Hepatocyte (in vitro differentiated cells): ENCODE results near the gene KIF2A. TPM values are rescaled to one million over a fixed set of nuclear protein-coding genes. Genes with fewer than 3 reads are reported as not detected.

ENCODE experiments used
- DNase-seq: peaks from one replicate; pipeline ENCODE4 v3.0.0-alpha.2; 2016; ENCODE audit warnings: low spot score
- H2AFZ ChIP-seq: fragments of 200-600 bp; sonication (generic); 2 replicates; pipeline ENCODE4 v1.6.0; 2016; ENCODE audit warnings: antibody characterized with exemption, mild to moderate bottlenecking
- H3K27ac ChIP-seq: fragments of 200-600 bp; sonication (generic); 2 replicates; pipeline ENCODE4 v1.5.1; 2016; ENCODE audit warnings: mild to moderate bottlenecking
- H3K27me3 ChIP-seq: fragments of 200-600 bp; sonication (generic); 2 replicates; pipeline ENCODE4 v1.6.1; 2016
- H3K36me3 ChIP-seq: fragments of 200-600 bp; sonication (generic); replicated peaks from 2 replicates; pipeline ENCODE4 v1.5.1; 2016; ENCODE audit warnings: low read depth; ENCODE audit not compliant: insufficient read depth
- H3K4me1 ChIP-seq: fragments of 200-600 bp; sonication (generic); 2 replicates; pipeline ENCODE4 v1.5.1; 2016; ENCODE audit warnings: mild to moderate bottlenecking, moderate library complexity; ENCODE audit not compliant: insufficient read depth
- H3K4me2 ChIP-seq: fragments of 200-600 bp; sonication (generic); 2 replicates; pipeline ENCODE4 v1.6.0; 2016
- H3K4me3 ChIP-seq: fragments of 200-600 bp; sonication (generic); 2 replicates; pipeline ENCODE4 v1.5.1; 2016; ENCODE audit warnings: mild to moderate bottlenecking
- H3K79me2 ChIP-seq: fragments of 200-600 bp; sonication (generic); 2 replicates; pipeline ENCODE4 v1.6.0; 2017; ENCODE audit warnings: mild to moderate bottlenecking
- H3K9me2 ChIP-seq: fragments of 200-600 bp; sonication (generic); replicated peaks from 2 replicates; pipeline ENCODE4 v1.6.0; 2017; ENCODE audit warnings: mild to moderate bottlenecking; ENCODE audit not compliant: insufficient read depth
- H3K9me3 ChIP-seq: fragments of 200-600 bp; sonication (generic); 2 replicates; pipeline ENCODE4 v1.5.1; 2016; ENCODE audit warnings: low read depth, mild to moderate bottlenecking
- H4K20me1 ChIP-seq: fragments of 200-600 bp; sonication (generic); 2 replicates; pipeline ENCODE4 v1.6.0; 2016; ENCODE audit warnings: mild to moderate bottlenecking; ENCODE audit not compliant: insufficient read depth, poor library complexity, severe bottlenecking
- EZH2 ChIP-seq: fragments of 200-600 bp; sonication (generic); IDR thresholded peaks from 2 replicates; pipeline ENCODE4 v1.6.1; 2016; ENCODE audit warnings: antibody characterized with exemption, mild to moderate bottlenecking, borderline replicate concordance
- EZH2phosphoT487 ChIP-seq: fragments of 200-600 bp; sonication (generic); IDR thresholded peaks from one replicate; pipeline ENCODE4 v1.6.1; 2018; ENCODE audit warnings: antibody characterized with exemption, mild to moderate bottlenecking, low read depth, moderate library complexity; ENCODE audit not compliant: unreplicated experiment, severe bottlenecking
- WGBS: methylation state at CpG from one replicate; pipeline ENCODE4 v1.1.6; 2016; ENCODE audit warnings: low lambda C conversion rate; ENCODE audit errors: missing lambda C conversion rate; 5-methylcytosine and 5-hydroxymethylcytosine counted together
- polyA plus RNA-seq: library from polyadenylated mRNA; unstranded; fragments of >200 nt; fragmentation: Nextera tagmentation; extraction: Ambion mirVana; gene quantifications from 2 replicates; pipeline ENCODE4 v1.2.1, GENCODE V29; 2016
- total RNA-seq: library from RNA; depleted of rRNA; stranded (reverse); fragments of >200 nt; gene quantifications from 2 replicates; pipeline ENCODE4 v1.2.3, GENCODE V29; 2014
- TF ChIP-seq, protein P1 (sequence below): fragments of 200-600 bp; sonication (generic); IDR thresholded peaks from 2 replicates; pipeline ENCODE4 v1.5.1; 2016; ENCODE audit warnings: antibody characterized with exemption, mild to moderate bottlenecking; ENCODE audit not compliant: poor library complexity

Gene KIF2A
- total and polyA plus RNA-seq, 2 experiments from 2014 or later = 28.3 to 46.9 TPM

DNA sequence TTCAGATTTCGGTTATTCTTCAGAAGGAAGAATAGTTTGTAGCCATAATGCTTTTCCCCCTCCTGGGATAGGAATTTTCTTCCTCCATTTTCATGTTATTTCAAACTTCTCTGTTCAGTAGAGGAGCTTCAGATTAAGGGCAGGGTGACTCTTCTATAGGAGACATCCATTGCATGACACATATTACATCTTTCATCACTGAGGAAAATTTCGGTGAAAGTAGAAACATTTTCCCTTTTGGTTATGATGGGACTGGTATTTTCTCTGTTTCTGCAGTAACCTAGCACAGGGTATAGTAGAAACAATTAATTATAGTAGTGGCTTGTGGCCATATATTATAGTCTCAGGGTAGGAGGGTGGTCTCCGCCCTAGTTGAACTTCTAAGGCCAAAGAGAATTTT, 107.7 kb downstream of the KIF2A start:
- no peaks in the 10 kb centered on the region for H3K27me3 ChIP-seq
- H3K9me2 ChIP-seq = no peaks in the 10 kb centered on the region
- H2AFZ ChIP-seq = no peak overlapping the region
- WGBS = 74% methylated on average over 3 of the region's 3 CpGs
- no peaks in the 10 kb centered on the region for H4K20me1 ChIP-seq
- peaks cover 55% of the 10 kb centered on the region for H3K79me2 ChIP-seq
- no peaks in the 10 kb centered on the region for H3K36me3 ChIP-seq
- H3K27ac ChIP-seq = no peak overlapping the region
- H3K4me1 ChIP-seq = no peaks in the 10 kb centered on the region
- DNase-seq = no peak
- H3K4me3 ChIP-seq = no peak overlapping the region
- peak overlapping the region; percentile 89 for H3K4me2 ChIP-seq
- TF ChIP-seq EZH2phosphoT487 = no peak
- no peak for TF ChIP-seq EZH2
- TF ChIP-seq, protein P1, sequence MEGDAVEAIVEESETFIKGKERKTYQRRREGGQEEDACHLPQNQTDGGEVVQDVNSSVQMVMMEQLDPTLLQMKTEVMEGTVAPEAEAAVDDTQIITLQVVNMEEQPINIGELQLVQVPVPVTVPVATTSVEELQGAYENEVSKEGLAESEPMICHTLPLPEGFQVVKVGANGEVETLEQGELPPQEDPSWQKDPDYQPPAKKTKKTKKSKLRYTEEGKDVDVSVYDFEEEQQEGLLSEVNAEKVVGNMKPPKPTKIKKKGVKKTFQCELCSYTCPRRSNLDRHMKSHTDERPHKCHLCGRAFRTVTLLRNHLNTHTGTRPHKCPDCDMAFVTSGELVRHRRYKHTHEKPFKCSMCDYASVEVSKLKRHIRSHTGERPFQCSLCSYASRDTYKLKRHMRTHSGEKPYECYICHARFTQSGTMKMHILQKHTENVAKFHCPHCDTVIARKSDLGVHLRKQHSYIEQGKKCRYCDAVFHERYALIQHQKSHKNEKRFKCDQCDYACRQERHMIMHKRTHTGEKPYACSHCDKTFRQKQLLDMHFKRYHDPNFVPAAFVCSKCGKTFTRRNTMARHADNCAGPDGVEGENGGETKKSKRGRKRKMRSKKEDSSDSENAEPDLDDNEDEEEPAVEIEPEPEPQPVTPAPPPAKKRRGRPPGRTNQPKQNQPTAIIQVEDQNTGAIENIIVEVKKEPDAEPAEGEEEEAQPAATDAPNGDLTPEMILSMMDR = no peak
- H3K9me3 ChIP-seq = no peaks in the 10 kb centered on the region

DNA sequence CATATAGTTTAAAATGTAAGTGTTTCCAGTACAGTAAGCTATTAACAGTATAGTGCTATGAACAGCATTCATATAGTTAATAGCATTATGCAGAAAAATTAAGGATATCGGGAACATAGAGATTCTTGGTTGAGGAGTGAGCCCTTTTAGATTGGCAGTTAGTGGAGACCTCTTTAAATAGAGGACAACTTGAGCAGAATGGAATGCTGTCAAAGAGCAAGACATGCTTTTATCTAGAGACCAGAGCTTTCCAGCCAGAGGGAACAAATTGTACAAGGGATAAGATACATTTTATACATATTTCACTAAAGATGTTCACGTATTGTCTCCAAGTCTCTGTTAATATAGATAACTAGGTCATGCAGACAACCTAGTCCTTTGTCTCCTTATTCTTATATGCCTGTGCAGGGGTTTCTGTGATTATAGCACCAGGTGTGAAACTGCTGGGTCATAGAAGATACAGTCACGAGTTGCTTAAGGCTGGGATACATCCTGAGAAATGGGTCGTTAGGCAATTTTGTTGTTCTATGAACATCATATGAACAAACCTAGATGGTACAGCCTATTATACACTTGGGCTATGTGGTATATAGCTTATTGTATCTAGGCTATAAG, 112.6 kb downstream of the KIF2A start:
- no peaks in the 10 kb centered on the region for H3K36me3 ChIP-seq
- TF ChIP-seq, protein P1 = no peak
- no peak for TF ChIP-seq EZH2phosphoT487
- no peak for TF ChIP-seq EZH2
- no peaks in the 10 kb centered on the region for H3K9me3 ChIP-seq
- no peaks in the 10 kb centered on the region for H3K9me2 ChIP-seq
- H3K79me2 ChIP-seq = peaks cover 77% of the 10 kb centered on the region
- H3K27ac ChIP-seq = no peak overlapping the region
- DNase-seq = no peak
- H3K4me1 ChIP-seq = no peaks in the 10 kb centered on the region
- no peaks in the 10 kb centered on the region for H4K20me1 ChIP-seq
- no peak overlapping the region for H3K4me3 ChIP-seq
- no peak overlapping the region for H2AFZ ChIP-seq
- no peak overlapping the region for H3K4me2 ChIP-seq
- no peaks in the 10 kb centered on the region for H3K27me3 ChIP-seq
- 93% methylated on average over 4 of the region's 4 CpGs for WGBS

DNA sequence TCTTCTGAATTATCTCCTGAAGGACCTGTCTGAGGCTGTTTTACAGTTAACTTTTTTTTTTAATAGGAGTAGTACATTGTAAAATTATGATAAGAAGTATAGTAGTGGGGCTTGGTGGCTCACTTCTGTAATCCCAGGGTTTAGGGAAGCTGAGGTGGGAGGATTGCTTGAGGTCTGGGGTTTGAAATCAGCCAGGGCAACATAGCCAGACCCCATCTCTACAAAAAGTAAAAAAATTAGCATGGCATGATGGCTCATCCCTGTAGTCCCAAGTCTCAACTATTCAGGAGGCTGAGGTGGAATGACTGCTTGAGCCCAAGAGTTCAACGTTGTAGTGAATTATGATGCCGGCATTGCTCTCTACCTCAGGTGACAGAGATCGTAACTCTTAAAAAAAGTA, 113.6 kb downstream of the KIF2A start:
- Histone ChIP-seq H3K27ac (no peak overlapping the region), H3K27me3 (no peaks in the 10 kb centered on the region), H3K4me1 (no peaks in the 10 kb centered on the region), H3K9me3 (no peaks in the 10 kb centered on the region), H4K20me1 (no peaks in the 10 kb centered on the region), H3K4me2 (no peak overlapping the region), H3K9me2 (no peaks in the 10 kb centered on the region), H3K79me2 (peaks cover 71% of the 10 kb centered on the region), H2AFZ (no peak overlapping the region), H3K36me3 (no peaks in the 10 kb centered on the region), H3K4me3 (no peak overlapping the region)
- 98% methylated on average over 3 of the region's 3 CpGs for WGBS
- no peak for DNase-seq
- TF ChIP-seq EZH2phosphoT487 (no peak), EZH2 (no peak)
- TF ChIP-seq, protein P1 = no peak

- H3K4me3 ChIP-seq = no peak overlapping the region
- no peak overlapping the region for H3K27ac ChIP-seq
- H3K79me2 ChIP-seq = peaks cover 59% of the 10 kb centered on the region
- H3K4me2 ChIP-seq = no peak overlapping the region
- H2AFZ ChIP-seq = no peak overlapping the region
- no peaks in the 10 kb centered on the region for H4K20me1 ChIP-seq
- H3K9me3 ChIP-seq = no peaks in the 10 kb centered on the region
- H3K4me1 ChIP-seq = no peaks in the 10 kb centered on the region
- H3K9me2 ChIP-seq = no peaks in the 10 kb centered on the region
- no peak for DNase-seq
- H3K36me3 ChIP-seq = no peaks in the 10 kb centered on the region
- H3K27me3 ChIP-seq = no peaks in the 10 kb centered on the region
- WGBS = 83% methylated on average over 1 of the region's 1 CpG
- TF ChIP-seq EZH2phosphoT487 = no peak
- no peak for TF ChIP-seq EZH2
- TF ChIP-seq, protein P1 = no peak
Observed at GRCh38 chr5:62421414-62421813, 115.4 kb downstream of the KIF2A start.
